ENCODE measurements around the gene NAA25.
A peak's percentile ranks its signal among the peaks of the same experiment; 100 is the strongest.
"Not testable (repeated sequence)": the region's sequence is repeated elsewhere in the genome, so short reads cannot be mapped to it uniquely, and the experiment has no call there.

Gene NAA25

DNA sequence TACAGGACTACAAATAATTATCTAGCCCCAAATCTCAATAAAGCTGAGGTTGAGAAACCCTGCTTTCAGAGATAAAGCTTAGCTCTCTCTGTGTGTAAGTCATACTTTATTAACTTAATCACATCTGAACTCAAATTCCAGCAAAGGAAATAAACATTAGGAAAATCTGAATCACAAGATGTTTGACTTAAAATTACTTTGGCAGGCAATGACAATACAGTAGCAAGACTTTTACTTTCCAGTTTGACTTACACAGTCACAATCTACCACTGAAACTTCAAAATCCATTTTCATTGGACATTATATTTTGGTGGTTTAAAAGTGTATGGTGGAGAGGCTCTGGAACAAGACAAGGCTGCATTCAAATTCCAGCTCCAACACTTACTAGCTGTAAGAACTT, 107.0 kb downstream of the NAA25 start:
- Histone ChIP-seq H3K36me3 (peaks cover 6% of the 10 kb centered on the region; the same call in 1 of the 2 replicates), H3K27me3 (no peaks in the 10 kb centered on the region), H3K4me3 (no peak overlapping the region), H3K4me1 (peaks cover 88% of the 10 kb centered on the region), H3K4me2 (peak overlapping the region; percentile 82), H3K9ac (peak overlapping the region; percentile 43; the same call in 1 of the 2 replicates), H3K27ac (peak overlapping the region; percentile 31; the same call in 1 of the 2 replicates), H3K9me3 (no peaks in the 10 kb centered on the region), H4K20me1 (no peaks in the 10 kb centered on the region)
- no peak for TF ChIP-seq Cebpa-rat (IDR thresholded peaks at IDR 0.05)

GRCh38 chr12:112000820-112001219, 107.8 kb downstream of the NAA25 start:
- peaks cover 88% of the 10 kb centered on the region for H3K4me1 ChIP-seq
- H4K20me1 ChIP-seq = no peaks in the 10 kb centered on the region
- H3K27me3 ChIP-seq = no peaks in the 10 kb centered on the region
- H3K36me3 ChIP-seq = peaks cover 6% of the 10 kb centered on the region; the same call in 1 of the 2 replicates
- peak overlapping the region; percentile 42; the same call in 1 of the 2 replicates for H3K27ac ChIP-seq
- H3K4me2 ChIP-seq = peak overlapping the region; percentile 82
- peak overlapping the region; percentile 53; the same call in 1 of the 2 replicates for H3K9ac ChIP-seq
- TF ChIP-seq Cebpa-rat (IDR thresholded peaks at IDR 0.05) = no peak
- 0 out of 2 replicates have a peak overlapping the region, but pooled peaks have one; percentile 9 for H3K4me3 ChIP-seq
- H3K9me3 ChIP-seq = no peaks in the 10 kb centered on the region

- not testable (repeated sequence) for H3K27ac ChIP-seq, H3K4me3 ChIP-seq, H3K36me3 ChIP-seq, H4K20me1 ChIP-seq, H3K27me3 ChIP-seq, H3K4me2 ChIP-seq, H3K9ac ChIP-seq, H3K9me3 ChIP-seq
- H3K4me1 ChIP-seq = peaks cover 86% of the 10 kb centered on the region
Measured at GRCh38 chr12:111999129-111999528, 109.5 kb downstream of the NAA25 start.

DNA sequence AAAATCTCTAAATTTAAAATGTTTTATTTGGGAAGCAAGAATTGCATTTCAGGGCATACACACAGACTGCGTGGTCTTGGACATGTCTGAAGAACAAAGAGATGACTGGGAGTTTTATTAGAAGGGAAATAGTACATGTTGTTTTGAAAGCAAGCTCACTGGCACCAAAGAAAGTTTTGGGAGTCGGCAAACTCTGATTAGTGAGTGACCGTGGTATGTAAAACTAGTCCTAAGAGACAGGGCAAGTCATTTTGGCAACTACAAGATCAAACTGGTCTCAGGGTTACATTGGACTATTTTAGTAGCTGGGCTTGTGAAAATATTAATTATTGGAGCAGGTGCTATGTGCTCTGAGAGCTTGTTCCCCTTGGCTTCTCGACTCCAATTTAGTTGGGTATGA, 110.6 kb downstream of the NAA25 start:
- no peaks in the 10 kb centered on the region for H3K27me3 ChIP-seq
- H3K9me3 ChIP-seq = no peaks in the 10 kb centered on the region
- peaks cover 94% of the 10 kb centered on the region for H3K4me1 ChIP-seq
- no peak for TF ChIP-seq Cebpa-rat (IDR thresholded peaks at IDR 0.05)
- H3K4me2 ChIP-seq = peak overlapping the region; percentile 12; the same call in 1 of the 2 replicates
- 0 out of 2 replicates have a peak overlapping the region, but pooled peaks have one; percentile 15 for H3K27ac ChIP-seq
- H4K20me1 ChIP-seq = no peaks in the 10 kb centered on the region
- no peak overlapping the region for H3K9ac ChIP-seq
- H3K4me3 ChIP-seq = no peak overlapping the region
- no peaks in the 10 kb centered on the region for H3K36me3 ChIP-seq

DNA sequence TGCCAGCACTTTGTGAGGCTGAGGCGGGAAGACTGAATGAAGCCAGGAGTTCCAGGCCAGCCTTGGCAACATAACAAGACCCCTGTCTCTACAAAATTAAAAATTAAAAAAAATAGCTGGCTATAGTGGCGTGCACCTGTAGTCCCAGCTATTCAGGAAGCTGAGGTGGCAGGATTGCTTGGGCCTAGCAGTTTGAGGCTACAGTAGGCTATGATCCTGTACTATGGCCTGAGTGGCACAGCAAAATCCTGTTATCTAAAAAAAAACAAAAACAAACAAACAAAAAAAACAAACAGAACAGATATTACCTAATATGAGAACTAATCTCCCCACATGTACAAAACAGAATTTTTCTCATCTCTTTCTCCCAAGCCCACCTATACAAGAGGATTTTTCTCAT, 111.3 kb downstream of the NAA25 start:
- no peak overlapping the region for H3K27ac ChIP-seq
- TF ChIP-seq Cebpa-rat (IDR thresholded peaks at IDR 0.05) = no peak
- no peak overlapping the region for H3K4me3 ChIP-seq
- peaks cover 94% of the 10 kb centered on the region for H3K4me1 ChIP-seq
- no peaks in the 10 kb centered on the region for H4K20me1 ChIP-seq
- H3K4me2 ChIP-seq = peak overlapping the region; percentile 19
- no peaks in the 10 kb centered on the region for H3K27me3 ChIP-seq
- H3K9me3 ChIP-seq = no peaks in the 10 kb centered on the region
- no peaks in the 10 kb centered on the region for H3K36me3 ChIP-seq
- no peak overlapping the region for H3K9ac ChIP-seq

GRCh38 chr12:111995782-111996480, 112.7 kb downstream of the NAA25 start:
- Histone ChIP-seq H3K9ac (no peak overlapping the region), H3K4me1 (peaks cover 91% of the 10 kb centered on the region), H3K27ac (peak overlapping the region; percentile 81), H4K20me1 (no peaks in the 10 kb centered on the region), H3K4me2 (peak overlapping the region; percentile 87), H3K4me3 (no peak overlapping the region), H3K9me3 (no peaks in the 10 kb centered on the region), H3K36me3 (no peaks in the 10 kb centered on the region), H3K27me3 (no peaks in the 10 kb centered on the region)
- TF ChIP-seq Cebpa-rat (IDR thresholded peaks at IDR 0.05) = no peak

GRCh38 chr12:111994211-111995111, 114.1 kb downstream of the NAA25 start:
- not testable (repeated sequence) for H3K27me3 ChIP-seq, H3K36me3 ChIP-seq, H4K20me1 ChIP-seq, H3K9me3 ChIP-seq
- Histone ChIP-seq H3K27ac (peak overlapping the region; percentile 81), H3K4me1 (peaks cover 82% of the 10 kb centered on the region), H3K4me3 (peak overlapping the region; percentile 62), H3K4me2 (peak overlapping the region; percentile 87), H3K9ac (peak overlapping the region; percentile 70)

- H3K36me3 ChIP-seq = no peaks in the 10 kb centered on the region
- no peaks in the 10 kb centered on the region for H3K27me3 ChIP-seq
- H3K27ac ChIP-seq = peak overlapping the region; percentile 81
- peak overlapping the region; percentile 70 for H3K9ac ChIP-seq
- H3K9me3 ChIP-seq = no peaks in the 10 kb centered on the region
- TF ChIP-seq Cebpa-rat (IDR thresholded peaks at IDR 0.05) = no peak
- peak overlapping the region; percentile 62 for H3K4me3 ChIP-seq
- peaks cover 81% of the 10 kb centered on the region for H3K4me1 ChIP-seq
- no peaks in the 10 kb centered on the region for H4K20me1 ChIP-seq
- H3K4me2 ChIP-seq = peak overlapping the region; percentile 87
Measured at GRCh38 chr12:111993292-111994150, 115.1 kb downstream of the NAA25 start.

GRCh38 chr12:111992464-111992863, 116.1 kb downstream of the NAA25 start:
- H3K4me2 ChIP-seq = peak overlapping the region; percentile 87
- H3K9me3 ChIP-seq = no peaks in the 10 kb centered on the region
- peak overlapping the region; percentile 70; the same call in 1 of the 2 replicates for H3K9ac ChIP-seq
- H3K27me3 ChIP-seq = no peaks in the 10 kb centered on the region
- H3K4me1 ChIP-seq = peaks cover 70% of the 10 kb centered on the region
- no peak overlapping the region for H3K4me3 ChIP-seq
- no peak for TF ChIP-seq Cebpa-rat (IDR thresholded peaks at IDR 0.05)
- no peaks in the 10 kb centered on the region for H4K20me1 ChIP-seq
- no peaks in the 10 kb centered on the region for H3K36me3 ChIP-seq
- peak overlapping the region; percentile 81 for H3K27ac ChIP-seq

All from BLaER1 (cell line).